GM19467 (cell line): ENCODE data around the gene ZBTB32.

ENCODE experiments used
- ATAC-seq: cut with Tn5 transposase; IDR thresholded peaks from one replicate; pipeline ENCODE4 v1.9.1; 2021; ENCODE audit warnings: mild to moderate bottlenecking, moderate library complexity; ENCODE audit not compliant: unreplicated experiment

ZBTB32 gene

DNA sequence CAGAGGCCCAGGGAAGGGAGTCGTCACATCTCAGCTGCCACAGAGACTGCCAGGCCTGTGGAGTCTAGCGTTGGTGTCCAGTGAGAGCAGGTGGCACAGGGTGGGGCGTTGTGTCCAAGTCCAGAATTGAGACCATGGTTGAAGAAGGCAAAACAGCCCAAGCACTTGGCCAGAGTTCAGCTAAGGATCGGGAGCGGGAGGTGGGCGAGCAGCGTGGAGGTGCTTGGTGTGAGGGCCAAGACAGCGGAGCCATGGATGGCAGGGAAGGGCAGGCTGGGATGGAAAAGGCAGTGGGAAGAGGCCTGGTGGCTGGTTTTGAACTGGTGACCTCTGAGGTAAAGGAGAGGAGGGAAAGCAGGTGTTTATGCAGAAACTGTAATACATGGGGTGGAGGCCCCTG, 29.9 kb downstream of the ZBTB32 start:
- no peak for ATAC-seq

DNA sequence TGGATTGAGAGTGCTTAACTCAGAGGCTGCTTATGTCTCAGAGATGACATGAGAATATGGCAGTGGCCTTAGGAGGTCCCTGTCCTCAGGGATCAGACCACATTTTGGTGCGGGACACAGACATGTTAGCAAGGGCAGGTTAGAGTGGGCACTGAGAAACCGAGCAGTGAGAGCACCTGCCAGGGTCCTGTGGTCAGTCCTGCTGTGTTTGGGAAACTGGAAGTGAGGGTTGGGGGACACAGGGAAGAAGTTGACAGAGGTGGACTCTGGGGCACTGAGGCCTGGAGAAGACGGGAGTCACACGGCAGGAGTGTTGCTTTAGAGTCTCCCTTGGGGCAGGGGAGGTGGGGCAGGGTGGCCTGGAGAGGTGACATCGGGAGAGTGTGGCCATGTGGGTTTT, 30.5 kb downstream of the ZBTB32 start:
- ATAC-seq, result no peak

DNA sequence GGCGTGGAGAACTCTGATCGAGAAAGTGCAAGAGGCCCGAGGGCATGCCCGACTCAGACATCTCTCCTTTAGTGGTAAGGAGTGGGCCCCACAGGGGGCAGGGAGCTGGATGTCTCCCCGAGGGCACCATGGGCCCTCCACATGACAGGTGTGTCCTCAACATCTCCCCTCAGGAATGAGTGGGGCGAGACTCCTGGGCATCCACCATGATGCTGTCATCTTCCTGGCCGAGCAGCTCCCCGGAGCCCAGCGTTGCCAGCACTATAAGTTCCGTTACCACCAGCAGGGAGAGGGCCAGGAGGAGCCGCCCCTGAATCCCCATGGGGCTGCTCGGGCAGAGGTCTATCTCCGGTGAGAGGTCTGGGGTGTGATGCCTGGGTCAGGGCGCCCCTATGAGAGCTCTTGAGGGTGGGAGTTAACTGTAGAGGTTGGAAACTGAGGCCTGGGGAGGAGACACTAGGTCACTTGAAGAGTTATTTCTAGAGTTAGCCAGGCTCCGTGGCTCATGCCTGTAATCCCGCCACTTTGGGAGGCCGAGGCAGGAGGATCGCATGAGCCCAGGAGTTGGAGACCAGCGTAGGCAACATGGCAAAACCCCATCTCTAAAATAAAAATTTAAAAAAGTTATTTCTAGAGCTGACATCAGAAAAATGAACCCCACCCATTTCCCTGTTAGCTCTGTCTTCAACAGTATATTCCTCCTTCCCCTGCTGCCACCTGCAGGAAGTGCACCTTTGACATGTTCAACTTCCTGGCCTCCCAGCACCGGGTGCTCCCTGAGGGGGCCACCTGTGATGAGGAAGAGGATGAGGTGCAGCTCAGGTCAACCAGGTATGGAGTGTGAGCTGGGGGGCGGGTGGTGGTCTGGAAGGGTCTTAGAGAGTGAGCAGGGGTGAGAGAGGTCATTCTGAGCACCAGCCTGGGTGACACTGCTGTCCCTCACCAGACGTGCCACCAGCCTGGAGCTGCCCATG, 32.8 kb downstream of the ZBTB32 start:
- no peak for ATAC-seq

DNA sequence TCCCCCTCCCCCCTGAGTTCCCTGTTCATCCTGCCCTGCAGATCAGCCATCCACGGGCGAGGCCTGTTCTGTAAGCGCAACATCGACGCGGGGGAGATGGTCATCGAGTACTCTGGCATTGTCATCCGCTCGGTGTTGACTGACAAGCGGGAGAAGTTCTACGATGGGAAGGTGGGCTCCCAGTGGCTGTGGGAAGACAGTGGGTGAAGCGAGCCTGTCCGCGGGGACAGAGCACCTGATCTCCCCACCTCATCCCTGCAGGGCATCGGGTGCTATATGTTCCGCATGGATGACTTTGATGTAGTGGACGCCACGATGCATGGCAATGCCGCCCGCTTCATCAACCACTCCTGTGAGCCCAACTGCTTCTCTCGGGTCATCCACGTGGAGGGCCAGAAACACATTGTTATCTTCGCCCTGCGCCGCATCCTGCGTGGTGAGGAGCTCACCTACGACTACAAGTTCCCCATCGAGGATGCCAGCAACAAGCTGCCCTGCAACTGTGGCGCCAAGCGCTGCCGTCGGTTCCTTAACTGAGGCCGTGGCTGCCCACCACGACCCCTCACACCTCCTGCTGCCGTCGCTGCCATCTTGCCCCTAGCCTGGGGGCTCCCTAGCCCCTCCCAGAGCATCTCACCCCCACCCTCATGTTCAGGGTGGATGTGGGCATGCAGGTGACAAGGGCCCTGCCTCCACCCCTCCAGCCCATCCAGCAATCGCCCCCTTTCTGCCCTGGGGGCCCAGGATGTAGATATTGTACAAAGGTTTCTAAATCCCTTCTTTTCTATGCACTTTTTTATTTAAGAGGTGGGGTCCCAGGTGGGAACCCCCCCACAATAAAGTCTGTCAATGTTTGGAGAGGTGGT, 33.9 kb downstream of the ZBTB32 start:
- no peak for ATAC-seq

DNA sequence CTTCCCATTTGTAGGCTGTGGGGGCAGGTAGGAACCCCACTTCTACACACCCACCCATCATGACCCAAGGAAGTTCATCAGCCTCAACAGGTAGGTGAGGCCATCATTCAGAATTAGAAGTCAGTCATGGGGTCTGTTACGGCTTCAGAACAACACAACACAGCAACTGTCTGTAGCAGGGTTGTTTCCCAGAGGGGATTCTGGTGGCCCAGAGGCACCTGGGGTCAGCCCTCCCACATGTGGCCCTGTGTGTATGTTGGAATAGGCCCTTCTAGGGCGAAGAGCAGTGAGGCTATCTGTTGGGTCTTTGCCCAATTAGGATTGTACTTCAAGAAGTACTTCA, 34.5 kb downstream of the ZBTB32 start:
- no peak for ATAC-seq

DNA sequence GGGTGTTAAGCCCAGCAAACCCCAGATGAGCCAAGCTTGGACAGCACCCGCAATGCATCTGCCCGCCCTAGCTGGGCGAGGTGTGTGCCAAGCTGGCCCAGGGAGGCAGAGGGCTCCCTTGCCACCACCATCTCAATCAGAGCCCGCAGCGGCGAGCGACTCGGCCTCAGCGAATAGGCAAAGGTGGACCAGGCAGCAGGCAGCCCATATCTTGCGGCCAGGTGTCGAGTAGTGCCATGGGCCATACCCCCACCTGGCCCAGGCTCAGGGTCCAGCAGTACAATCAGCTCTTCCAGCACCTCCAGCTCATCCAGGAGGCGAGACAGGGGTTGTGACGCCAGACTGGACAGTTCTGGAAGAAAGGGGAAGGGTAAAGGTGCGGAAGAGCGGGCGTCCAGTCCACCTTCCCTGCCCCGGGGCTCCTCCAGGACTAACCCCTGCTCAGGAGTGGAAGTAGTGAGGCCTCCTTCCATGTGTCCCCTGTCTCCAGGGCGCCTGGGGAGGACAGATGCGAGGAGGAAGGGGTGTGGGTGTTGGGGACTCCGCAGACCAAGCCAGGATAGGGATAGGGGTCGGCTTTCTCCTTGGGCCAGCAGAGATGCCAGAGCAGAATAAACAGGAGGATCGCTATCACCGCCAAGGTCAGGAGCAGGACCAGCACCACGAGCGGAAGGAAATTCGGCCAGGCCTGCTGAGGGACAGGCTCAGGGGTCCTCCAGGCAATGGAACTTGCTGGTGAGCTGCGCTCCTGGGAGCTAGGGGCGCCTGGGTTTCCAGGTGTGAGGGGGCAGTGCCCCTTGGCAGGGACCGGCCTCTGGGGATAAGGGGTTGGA, 35.1 kb downstream of the ZBTB32 start:
- ATAC-seq, result no peak

DNA sequence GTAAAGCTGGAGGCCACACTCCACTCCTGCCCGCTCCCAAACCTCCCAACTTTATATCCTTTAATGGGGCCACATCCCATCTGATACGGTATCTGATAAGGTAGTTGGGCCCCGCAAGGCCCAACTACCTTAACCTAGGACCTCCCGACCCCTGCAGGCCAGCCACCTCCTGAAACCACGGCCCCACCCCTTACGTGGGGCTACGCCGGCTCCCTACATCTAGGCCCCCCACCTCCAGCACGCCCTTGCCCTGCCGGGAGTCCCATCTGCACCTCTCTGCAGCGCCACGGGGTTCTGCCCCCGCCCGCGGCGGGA, 35.7 kb downstream of the ZBTB32 start:
- ATAC-seq, result no peak

DNA sequence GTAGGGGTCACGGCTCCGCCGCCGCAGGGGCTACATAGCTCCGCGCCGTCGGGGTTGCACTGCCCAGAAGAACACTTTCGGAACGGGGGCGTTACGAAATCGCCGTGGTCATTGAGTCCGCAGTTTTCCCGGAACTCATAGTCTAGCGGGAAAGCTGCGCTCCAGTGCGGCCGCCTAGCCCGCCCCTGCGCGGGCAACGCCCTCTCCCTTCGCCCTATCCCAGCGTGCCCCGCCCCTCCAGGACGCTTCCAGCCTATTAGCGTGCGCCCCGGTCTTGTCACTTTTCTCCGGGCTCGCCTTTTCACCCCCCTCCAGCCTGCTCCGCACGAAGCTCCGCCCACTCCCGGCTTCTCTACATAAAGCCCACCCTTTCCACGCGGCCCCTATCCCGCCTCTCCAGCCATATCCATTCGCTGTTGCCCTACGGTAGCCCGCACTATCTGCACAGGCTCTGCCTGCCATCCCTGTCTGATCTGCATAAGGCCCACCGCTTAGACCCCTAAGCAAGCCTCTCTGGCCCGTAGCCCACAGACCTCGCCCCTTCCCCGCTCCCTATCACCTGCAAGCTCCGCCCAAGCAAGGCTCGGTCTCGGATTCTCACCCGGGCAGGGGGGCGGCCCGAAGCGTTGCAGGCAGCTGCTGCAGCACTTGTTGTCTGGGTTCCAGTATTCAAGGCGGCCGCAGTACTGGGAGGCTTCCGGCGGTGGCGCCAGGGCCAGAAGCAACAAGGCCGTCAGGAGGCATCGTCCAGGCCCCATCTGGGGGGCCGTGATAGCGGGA, 36.3 kb downstream of the ZBTB32 start:
- peak; percentile 44 for ATAC-seq

DNA sequence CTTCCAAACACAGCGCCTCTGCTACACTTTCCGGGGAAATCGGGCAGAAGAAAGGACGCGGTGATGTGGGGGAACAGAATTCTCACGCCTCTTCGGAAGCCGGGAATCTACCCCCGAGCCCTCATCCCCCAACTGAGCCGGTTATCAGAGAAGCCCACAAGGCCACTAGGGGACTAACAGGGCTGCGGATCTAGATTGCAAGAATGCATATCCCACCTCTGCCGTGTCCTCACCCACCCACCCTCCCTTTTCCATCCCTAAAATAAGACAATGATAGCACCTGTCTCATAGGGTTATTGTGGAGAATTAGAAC, 36.8 kb downstream of the ZBTB32 start:
- ATAC-seq, result no peak

DNA sequence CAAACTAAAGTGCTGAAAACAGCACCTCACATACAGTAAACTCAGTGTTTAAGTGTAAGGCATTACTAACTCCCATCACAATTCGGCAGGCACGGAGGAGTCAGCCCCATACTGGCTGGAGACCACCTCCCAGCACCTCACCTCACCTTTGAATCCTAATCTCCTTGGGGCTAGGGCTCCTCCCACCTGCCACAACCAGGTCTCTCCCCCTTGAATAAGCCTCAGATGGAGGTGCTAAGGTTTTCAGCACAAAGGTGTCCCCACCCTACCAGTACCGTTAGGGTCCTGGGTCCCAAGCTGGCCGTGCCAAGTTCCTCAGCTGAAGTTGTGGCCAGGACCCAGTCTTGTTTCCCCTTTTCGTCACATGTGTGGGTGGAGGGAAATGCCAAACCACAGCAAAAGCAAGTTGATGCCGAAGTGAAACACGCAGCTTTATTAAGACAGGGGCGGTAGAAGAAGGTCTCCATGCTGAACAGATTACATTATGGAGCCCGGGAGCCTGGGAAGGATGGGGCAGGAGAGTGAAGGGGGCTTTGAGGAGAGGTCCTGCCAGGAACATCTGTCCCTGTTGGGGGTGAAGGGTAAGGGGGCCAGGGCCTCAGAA, 37.9 kb downstream of the ZBTB32 start, which contains the start of gene IGFLR1:
IGFLR1 (minus strand) TSS at position 332 of the 604 bp plus-strand sequence. CDS start 1,272 bp downstream, outside the sequence.
- no peak for ATAC-seq

DNA sequence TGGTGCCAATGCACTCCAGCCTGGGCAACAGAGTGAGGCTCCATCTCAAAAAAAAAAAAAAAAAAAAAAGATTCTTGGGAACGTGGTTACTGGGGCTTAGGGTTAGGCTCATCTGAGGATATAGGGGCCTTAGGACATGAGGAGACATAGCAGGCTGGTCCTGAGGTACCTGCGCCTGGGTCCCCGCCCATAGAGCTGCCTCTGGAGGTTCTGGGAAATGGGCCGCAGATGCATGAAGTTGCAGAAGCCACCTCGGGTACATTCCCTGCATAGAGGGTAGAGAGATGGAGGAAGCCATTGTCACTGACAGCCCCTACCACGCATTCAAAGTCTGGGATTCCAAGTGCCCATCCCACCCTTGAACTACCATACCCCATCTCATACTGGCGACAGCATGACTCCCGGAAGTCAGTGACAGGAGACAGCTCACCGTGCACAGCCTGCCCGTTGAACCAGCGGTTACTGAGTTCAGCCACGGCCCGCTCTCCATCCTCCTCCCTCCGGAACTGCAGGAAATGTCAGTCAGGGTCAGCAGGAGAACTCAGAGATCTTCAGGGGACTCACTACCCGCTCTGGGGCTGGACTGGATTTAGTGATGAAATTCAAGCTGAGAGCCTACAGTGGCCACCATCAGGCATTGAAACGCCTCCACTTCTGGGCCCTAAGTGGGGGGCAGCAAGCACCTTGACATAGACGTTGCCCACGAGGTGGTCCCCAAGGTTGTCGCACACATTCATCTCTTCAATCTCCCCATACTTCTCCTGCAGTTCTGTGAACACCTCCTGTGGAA, 39.5 kb downstream of the ZBTB32 start:
- no peak for ATAC-seq

DNA sequence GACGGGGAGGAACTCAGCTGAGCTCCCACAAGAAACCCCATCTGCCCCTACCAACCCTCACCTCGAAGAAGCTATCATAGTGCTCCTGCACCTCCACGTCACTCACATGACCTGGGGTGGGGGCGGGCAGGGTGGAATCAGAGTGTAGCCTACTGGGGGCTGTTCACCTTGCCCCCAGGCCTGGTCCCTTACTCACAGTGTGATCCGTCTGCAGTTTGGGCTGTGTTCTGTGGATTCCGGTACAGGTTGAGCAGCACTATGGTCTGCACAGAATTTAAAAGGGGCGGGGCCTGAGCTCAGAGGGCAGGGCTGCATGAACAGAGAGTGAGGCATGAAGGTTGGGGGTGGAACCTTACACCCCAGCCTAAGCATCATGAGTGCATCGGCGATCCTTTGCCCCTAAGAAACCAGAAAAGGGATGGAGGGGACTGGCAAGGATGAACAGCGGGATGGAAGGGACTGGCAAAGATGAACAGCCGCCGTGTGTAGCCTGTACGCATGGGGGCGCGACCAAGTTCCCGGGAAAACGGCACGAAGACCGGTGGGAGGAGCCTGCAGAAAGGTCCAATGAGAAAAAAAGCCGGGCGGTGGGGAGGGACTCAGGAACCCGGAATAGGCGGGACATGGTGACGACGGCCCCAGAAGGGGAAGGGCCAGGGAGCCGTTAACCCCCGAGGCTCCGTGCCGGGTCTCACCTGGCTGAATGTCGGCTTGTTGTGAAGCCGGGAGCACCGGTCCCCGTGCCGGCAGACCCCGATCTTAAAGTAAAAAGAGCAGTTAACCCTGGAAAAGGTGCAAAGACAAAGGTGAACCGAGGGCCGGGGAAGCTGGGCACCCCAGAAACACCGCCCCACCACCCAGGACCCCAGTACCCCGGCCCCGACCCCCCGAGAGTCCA, 40.3 kb downstream of the ZBTB32 start:
- ATAC-seq, result peak; percentile 26

DNA sequence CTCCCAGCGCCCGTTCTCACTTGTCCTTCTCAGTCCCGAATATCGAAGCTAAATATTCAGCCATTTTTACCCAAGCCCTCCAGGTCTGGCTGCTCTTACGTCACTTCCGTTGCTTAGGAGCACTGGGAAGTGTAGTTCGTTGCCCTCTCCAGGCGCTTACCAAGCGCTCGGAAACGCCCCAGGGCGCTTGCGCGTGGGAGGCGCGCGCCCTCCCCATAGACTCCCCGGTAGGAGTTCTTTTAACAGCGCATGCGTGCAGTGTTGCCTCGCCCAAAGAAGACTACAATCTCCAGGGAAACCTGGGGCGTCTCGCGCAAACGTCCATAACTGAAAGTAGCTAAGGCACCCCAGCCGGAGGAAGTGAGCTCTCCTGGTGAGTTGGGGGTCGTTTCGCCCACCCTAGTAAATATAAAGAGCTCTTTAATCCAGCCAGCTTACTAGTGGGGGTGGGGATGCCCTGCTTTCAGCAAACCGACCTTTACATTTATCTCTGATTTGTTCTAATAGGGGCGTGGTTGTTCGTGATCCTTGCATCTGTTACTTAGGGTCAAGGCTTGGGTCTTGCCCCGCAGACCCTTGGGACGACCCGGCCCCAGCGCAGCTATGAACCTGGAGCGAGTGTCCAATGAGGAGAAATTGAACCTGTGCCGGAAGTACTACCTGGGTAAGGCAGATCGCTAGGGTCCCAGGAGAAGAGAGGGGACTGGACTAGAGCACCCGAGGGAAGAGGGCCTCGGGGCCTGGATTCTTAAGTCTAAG, 41.1 kb downstream of the ZBTB32 start, which contains the start of the genes PSENEN and U2AF1L4:
PSENEN (plus strand) TSS at position 324 of the 759 bp plus-strand sequence; CDS start at position 604, 280 bp downstream.
U2AF1L4 (minus strand) TSS at position 91 of the 759 bp plus-strand sequence; CDS start at position 64, 27 bp downstream.
- ATAC-seq, result peak; percentile 36

DNA sequence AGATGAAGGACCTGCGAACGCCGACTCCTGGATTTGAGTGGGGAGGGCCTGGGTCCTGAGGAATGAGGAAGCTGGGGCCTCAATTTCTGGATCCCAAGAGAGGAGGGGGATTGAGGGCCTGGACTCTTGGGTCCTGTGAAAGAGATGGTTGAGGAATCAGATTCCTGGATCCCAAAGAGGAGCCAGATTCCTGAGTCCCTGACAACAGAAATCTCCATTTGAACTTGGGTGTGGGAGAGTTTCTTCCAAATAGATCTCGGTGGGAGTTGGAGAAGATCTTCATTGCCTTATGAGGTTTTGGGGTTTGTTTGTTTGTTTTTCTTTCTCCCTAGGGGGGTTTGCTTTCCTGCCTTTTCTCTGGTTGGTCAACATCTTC, 41.7 kb downstream of the ZBTB32 start:
- no peak for ATAC-seq

DNA sequence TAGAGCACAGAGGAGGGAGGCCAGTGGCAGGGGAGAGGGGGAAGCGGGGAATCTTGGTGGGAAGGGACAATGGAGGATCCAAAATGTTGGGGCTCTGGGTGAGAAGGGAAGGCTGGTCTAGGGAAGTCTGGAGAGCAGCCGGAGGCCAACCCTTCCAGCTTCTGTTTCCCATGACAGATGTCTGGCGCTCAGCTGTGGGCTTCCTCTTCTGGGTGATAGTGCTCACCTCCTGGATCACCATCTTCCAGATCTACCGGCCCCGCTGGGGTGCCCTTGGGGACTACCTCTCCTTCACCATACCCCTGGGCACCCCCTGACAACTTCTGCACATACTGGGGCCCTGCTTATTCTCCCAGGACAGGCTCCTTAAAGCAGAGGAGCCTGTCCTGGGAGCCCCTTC, 42.2 kb downstream of the ZBTB32 start:
- no peak for ATAC-seq

DNA sequence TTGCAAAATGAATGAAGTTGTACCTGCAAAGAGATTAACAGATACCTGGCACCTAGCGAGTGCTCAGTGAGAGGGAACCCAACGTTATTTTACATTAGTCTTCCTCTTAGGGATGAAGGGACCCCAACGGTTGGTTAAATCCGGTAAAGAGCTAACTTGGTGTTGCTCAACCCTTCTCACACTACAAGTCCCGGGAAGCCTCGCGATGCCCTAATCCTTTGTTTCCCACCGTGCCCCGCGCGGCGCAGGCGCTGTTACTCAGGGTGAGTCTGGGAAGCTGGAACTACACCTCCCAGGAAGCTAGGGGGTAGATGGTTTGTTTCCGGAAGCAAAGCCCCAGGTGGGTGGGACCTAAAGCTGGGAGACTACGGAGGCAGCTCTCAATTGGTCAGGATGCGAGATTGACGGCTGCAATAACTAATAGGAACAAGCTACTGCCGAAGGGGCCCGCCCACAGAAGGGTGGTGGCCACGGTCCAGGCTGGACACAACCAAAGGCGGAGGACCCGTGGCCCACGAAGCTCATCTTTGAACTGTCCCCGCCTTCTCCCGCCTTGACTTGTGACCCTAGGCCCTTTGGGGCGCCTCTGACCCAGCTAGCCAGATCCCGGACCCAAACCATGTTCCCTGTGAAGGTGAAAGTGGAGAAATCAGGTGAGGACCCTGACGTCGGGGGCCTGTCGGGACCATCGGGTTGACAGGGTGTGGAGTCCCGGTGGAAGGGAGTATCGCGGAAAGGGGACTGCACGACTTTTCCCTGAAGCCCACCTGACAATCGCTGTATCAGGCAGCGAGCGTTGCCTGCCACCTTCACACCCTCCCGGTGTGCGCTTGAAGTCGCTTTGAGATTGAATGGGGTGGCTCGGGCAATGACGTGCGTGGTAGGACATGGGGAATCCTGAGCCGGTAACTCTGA, 44.0 kb downstream of the ZBTB32 start, which contains the start of gene LIN37:
LIN37 (plus strand) TSS at position 471 of the 915 bp plus-strand sequence; CDS start at position 620, 149 bp downstream.
- peak; percentile 65 for ATAC-seq
